Erythroblast (primary cell): ENCODE results near the gene VSIG10L2.

ENCODE experiments used
- GATA1 ChIP-seq: IDR thresholded peaks from 2 replicates; pipeline ENCODE4 v1.6.1; 2011; ENCODE audit warnings: low read depth, mild to moderate bottlenecking, control low read depth, low read length, moderate library complexity
- POLR2A ChIP-seq: IDR thresholded peaks from 2 replicates; pipeline ENCODE4 v1.6.1; 2011; ENCODE audit warnings: mild to moderate bottlenecking, low read length

- TF ChIP-seq POLR2A (no peak), GATA1 (no peak)
Observed at GRCh38 chr11:125940145-125940544, 5.7 kb upstream of the VSIG10L2 start.
